Liver (tissue), 3 donors: ENCODE results near the gene SLC35G2.

Experiments used
- CTCF ChIP-seq: fragments of 150-350 bp; IDR thresholded peaks from 2 replicates; pipeline ENCODE4 v1.5.1; 2017; ENCODE audit warnings: improper control_type of control experiment, low read depth, low read length; ENCODE audit not compliant: missing input control
- EGR1 ChIP-seq, 2 donors: IDR thresholded peaks; 2 replicates each; pipeline ENCODE4 v1.6.1; 2016 to 2018; ENCODE audit warnings: antibody characterized with exemption in 2 of 2, low read depth in 2 of 2
- GABPA ChIP-seq, 2 donors: IDR thresholded peaks in 1 of 2; conservative IDR thresholded peaks in 1 of 2; 2 replicates each; pipeline ENCODE4 v1.6.1; 2016; ENCODE audit warnings: antibody characterized with exemption in 2 of 2, mild to moderate bottlenecking in 1 of 2, moderate library complexity in 1 of 2
- JUND ChIP-seq, 2 donors: IDR thresholded peaks; 2 replicates each; pipeline ENCODE4 v1.6.1; 2016; ENCODE audit warnings: antibody characterized with exemption in 2 of 2
- MAX ChIP-seq: IDR thresholded peaks from 2 replicates; pipeline ENCODE4 v1.6.1; 2016; ENCODE audit warnings: antibody characterized with exemption
- RAD21 ChIP-seq, 2 donors: IDR thresholded peaks; 2 replicates each; pipeline ENCODE4 v1.6.1; 2016; ENCODE audit warnings: antibody characterized with exemption in 2 of 2, mild to moderate bottlenecking in 2 of 2
- REST ChIP-seq: IDR thresholded peaks from 2 replicates; pipeline ENCODE4 v1.6.1; 2016; ENCODE audit warnings: antibody characterized with exemption, mild to moderate bottlenecking
- RXRA ChIP-seq, 2 donors: IDR thresholded peaks; 2 replicates each; pipeline ENCODE4 v1.6.1; 2017 to 2018; ENCODE audit warnings: antibody characterized with exemption in 2 of 2, mild to moderate bottlenecking in 1 of 2
- SP1 ChIP-seq: IDR thresholded peaks from 2 replicates; pipeline ENCODE4 v1.6.1; 2018; ENCODE audit warnings: antibody characterized with exemption, mild to moderate bottlenecking
- TAF1 ChIP-seq: conservative IDR thresholded peaks from 2 replicates; pipeline ENCODE4 v1.6.1; 2016; ENCODE audit warnings: antibody characterized with exemption, mild to moderate bottlenecking
- donor health status: healthy.
- donor health status: healthy.

GRCh38 chr3:136901391-136901790 lies 82.5 kb downstream of the SLC35G2 start:
- TF ChIP-seq CTCF (no peak), SP1 (no peak), RAD21 (IDR thresholded peaks at IDR 0.05) (no peak), MAX (no peak), REST (no peak), GABPA (IDR thresholded peaks at IDR 0.05 in 1 of 2, conservative IDR thresholded peaks at IDR 0.05 in 1 of 2) (no peak), TAF1 (no peak), JUND (IDR thresholded peaks at IDR 0.05) (no peak), EGR1 (IDR thresholded peaks at IDR 0.05; ENCODE audit: low read depth in 2 of 2) (no peak), RXRA (IDR thresholded peaks at IDR 0.05) (no peak)
